Neuronal stem cell (in vitro differentiated cells): ENCODE results near the gene AKNAD1.

Experiments used
- DNase-seq: peaks from one replicate; pipeline ENCODE4 v3.0.0-alpha.2; 2013; ENCODE audit warnings: low spot score
- H2AFZ ChIP-seq: one replicate; pipeline ENCODE4 v1.6.1; 2013; ENCODE audit warnings: mild to moderate bottlenecking, low read length, inconsistent platforms
- H2AK5ac ChIP-seq: 2 replicates; pipeline ENCODE4 v1.6.1; 2013; ENCODE audit warnings: low read depth, mild to moderate bottlenecking, inconsistent platforms, low read length, moderate library complexity, mixed read lengths
- H2BK120ac ChIP-seq: 2 replicates; pipeline ENCODE4 v1.6.1; 2013; ENCODE audit warnings: low read depth, mild to moderate bottlenecking, inconsistent platforms, low read length, moderate library complexity, mixed read lengths
- H2BK12ac ChIP-seq: one replicate; pipeline ENCODE4 v1.6.1; 2013; ENCODE audit warnings: low read length, inconsistent platforms
- H2BK15ac ChIP-seq: 2 replicates; pipeline ENCODE4 v1.6.1; 2013; ENCODE audit warnings: mild to moderate bottlenecking, low read length, inconsistent platforms, mixed read lengths
- H2BK5ac ChIP-seq: one replicate; pipeline ENCODE4 v1.6.1; 2013; ENCODE audit warnings: inconsistent platforms, mild to moderate bottlenecking, low read length, moderate library complexity
- H3K14ac ChIP-seq: one replicate; pipeline ENCODE4 v1.6.1; 2013; ENCODE audit warnings: low read length, inconsistent platforms
- H3K18ac ChIP-seq: 2 replicates; pipeline ENCODE4 v1.6.1; 2013; ENCODE audit warnings: low read length, inconsistent platforms
- H3K23ac ChIP-seq: 2 replicates; pipeline ENCODE4 v1.6.1; 2013; ENCODE audit warnings: low read depth, mild to moderate bottlenecking, mixed read lengths, low read length, inconsistent platforms; ENCODE audit not compliant: poor library complexity
- H3K27ac ChIP-seq: replicated peaks from 3 replicates; pipeline ENCODE4 v1.5.1; 2013; ENCODE audit warnings: low read length, inconsistent platforms
- H3K27me3 ChIP-seq, 3 experiments: 2 replicates each; pipeline ENCODE4 v1.6.1; 2013; ENCODE audit warnings: low read length in 3 of 3, mild to moderate bottlenecking in 2 of 3, inconsistent platforms in 1 of 3, low read depth in 1 of 3, mixed read lengths in 1 of 3, moderate library complexity in 1 of 3; ENCODE audit not compliant: control insufficient read depth in 3 of 3, insufficient read depth in 3 of 3
- H3K36me3 ChIP-seq, 2 donors: replicated peaks in 1 of 2; 2 replicates each; pipeline ENCODE4 v1.6.1; 2013; ENCODE audit warnings: low read length in 2 of 2; ENCODE audit not compliant: control insufficient read depth in 2 of 2, insufficient read depth in 2 of 2
- H3K4ac ChIP-seq: 2 replicates; pipeline ENCODE4 v1.6.1; 2013; ENCODE audit warnings: inconsistent platforms, mild to moderate bottlenecking, low read length, moderate library complexity
- H3K4me1 ChIP-seq, 2 donors: 1 replicate in 1 of 2; 2 replicates in 1 of 2; pipeline ENCODE4 v1.6.1; 2013; ENCODE audit warnings: low read length in 2 of 2, low read depth in 1 of 2; ENCODE audit not compliant: control insufficient read depth in 2 of 2, insufficient read depth in 1 of 2
- H3K4me2 ChIP-seq: one replicate; pipeline ENCODE4 v1.6.1; 2013; ENCODE audit warnings: mild to moderate bottlenecking, low read length, inconsistent platforms; ENCODE audit not compliant: insufficient read depth, poor library complexity, severe bottlenecking
- H3K4me3 ChIP-seq, 2 donors: 2 replicates each; pipeline ENCODE4 v1.5.1; 2013; ENCODE audit warnings: low read length in 2 of 2, mild to moderate bottlenecking in 2 of 2, inconsistent platforms in 1 of 2, moderate library complexity in 1 of 2
- H3K79me1 ChIP-seq: one replicate; pipeline ENCODE4 v1.6.1; 2013; ENCODE audit warnings: low read depth, mild to moderate bottlenecking, inconsistent platforms, low read length, moderate library complexity
- H3K9ac ChIP-seq: one replicate; pipeline ENCODE4 v1.6.1; 2013; ENCODE audit warnings: mild to moderate bottlenecking, low read depth, low read length, inconsistent platforms; ENCODE audit not compliant: poor library complexity
- H3K9me3 ChIP-seq, 2 donors: replicated peaks in 1 of 2; 2 replicates each; pipeline versions ENCODE3 to v1.6.1; 2013; ENCODE audit warnings: low read length in 2 of 2, mild to moderate bottlenecking in 2 of 2, inconsistent platforms in 1 of 2, low read depth in 1 of 2, mixed read lengths in 1 of 2, moderate library complexity in 1 of 2; ENCODE audit not compliant: control insufficient read depth in 2 of 2, insufficient read depth in 1 of 2
- H4K8ac ChIP-seq: one replicate; pipeline ENCODE4 v1.6.1; 2013; ENCODE audit warnings: low read depth, mild to moderate bottlenecking, inconsistent platforms, low read length, moderate library complexity
- H4K91ac ChIP-seq: one replicate; pipeline ENCODE4 v1.6.1; 2013; ENCODE audit warnings: low read length, low read depth, mild to moderate bottlenecking, inconsistent platforms; ENCODE audit not compliant: poor library complexity
- WGBS, 2 donors: extraction: QIAGEN DNeasy Blood & Tissue Kit; methylation state at CpG; one replicate each; pipeline ENCODE4 v1.1.7; 2013; ENCODE audit warnings: missing lambda C conversion rate in 2 of 2, mixed read lengths in 1 of 2; ENCODE audit not compliant: insufficient read length in 2 of 2, insufficient replicate concordance in 1 of 2; ENCODE audit errors: extremely low coverage in 2 of 2; 5-methylcytosine and 5-hydroxymethylcytosine counted together

AKNAD1 gene

GRCh38 chr1:108860190-108860907 lies 3.5 kb upstream of the AKNAD1 start:
- Histone ChIP-seq H3K14ac (no peak overlapping the region), H2BK120ac (no peak overlapping the region), H2BK12ac (no peak overlapping the region), H3K23ac (no peak overlapping the region), H4K8ac (no peak overlapping the region), H3K27me3 (peaks cover 0 to 2% (median 0%) of the 10 kb centered on the region in 3 experiments), H3K4ac (no peak overlapping the region), H2BK5ac (no peak overlapping the region), H3K36me3 (no peaks in the 10 kb centered on the region), H4K91ac (no peak overlapping the region), H3K4me3 (no peak overlapping the region), H3K79me1 (no peaks in the 10 kb centered on the region), H3K4me1 (peaks cover 0 to 7% of the 10 kb centered on the region in 2 donors), H3K4me2 (no peak overlapping the region), H3K18ac (no peak overlapping the region), H2BK15ac (no peak overlapping the region), H3K9ac (no peak overlapping the region), H3K9me3 (no peaks in the 10 kb centered on the region), H2AK5ac (no peak overlapping the region), H3K27ac (no peak overlapping the region), H2AFZ (no peak overlapping the region)
- whole genome bisulfite sequencing, 2 donors, result no CpG with 5 or more reads among the region's 9 CpGs
- no peak for DNase-seq

- no peaks in the 10 kb centered on the region for H3K36me3 ChIP-seq
- H3K9ac ChIP-seq, result no peak overlapping the region
- no peak overlapping the region for H3K14ac ChIP-seq
- H2BK12ac ChIP-seq, result no peak overlapping the region
- H3K4me2 ChIP-seq, result no peak overlapping the region
- no peak overlapping the region for H4K8ac ChIP-seq
- no peaks in the 10 kb centered on the region for H3K79me1 ChIP-seq
- no peak overlapping the region for H3K27ac ChIP-seq
- H3K18ac ChIP-seq, result no peak overlapping the region
- no peak overlapping the region for H3K23ac ChIP-seq
- WGBS, 2 donors, result no CpG with 5 or more reads among the region's 6 CpGs
- H2AK5ac ChIP-seq, result no peak overlapping the region
- peaks cover 0 to 2% (median 0%) of the 10 kb centered on the region in 3 experiments for H3K27me3 ChIP-seq
- no peak overlapping the region for H2BK120ac ChIP-seq
- H3K4ac ChIP-seq, result no peak overlapping the region
- no peak for DNase-seq
- H2AFZ ChIP-seq, result peak overlapping the region; percentile 36
- H2BK5ac ChIP-seq, result no peak overlapping the region
- H2BK15ac ChIP-seq, result no peak overlapping the region
- no peak overlapping the region for H4K91ac ChIP-seq
- H3K9me3 ChIP-seq, result no peaks in the 10 kb centered on the region
- peaks cover 0 to 7% of the 10 kb centered on the region in 2 donors for H3K4me1 ChIP-seq
- no peak overlapping the region for H3K4me3 ChIP-seq
These were observed 1.5 kb upstream of the AKNAD1 start for GRCh38 chr1:108858230-108858950.

- WGBS, 2 donors, result no CpG with 5 or more reads among the region's 3 CpGs
- Histone ChIP-seq H3K9ac (no peak overlapping the region), H3K36me3 (no peaks in the 10 kb centered on the region), H2BK15ac (no peak overlapping the region), H3K4me2 (no peak overlapping the region), H3K27me3 (peaks cover 0 to 2% (median 2%) of the 10 kb centered on the region in 3 experiments), H3K4ac (no peak overlapping the region), H3K4me1 (peaks cover 0 to 9% of the 10 kb centered on the region in 2 donors), H3K4me3 (no peak overlapping the region), H4K91ac (no peak overlapping the region), H4K8ac (no peak overlapping the region), H2BK120ac (no peak overlapping the region), H3K23ac (no peak overlapping the region), H2BK5ac (no peak overlapping the region), H3K9me3 (no peaks in the 10 kb centered on the region), H3K14ac (no peak overlapping the region), H2BK12ac (no peak overlapping the region), H2AK5ac (no peak overlapping the region), H3K18ac (no peak overlapping the region), H3K27ac (no peak overlapping the region), H3K79me1 (no peaks in the 10 kb centered on the region), H2AFZ (no peak overlapping the region)
- no peak for DNase-seq
These were observed 2.5 kb downstream of the AKNAD1 start for GRCh38 chr1:108854221-108855019.
